Embryonic facial prominence (tissue), 1 donor: Measurements from ENCODE around the gene KRTAP10-2.
"Not testable (repeated sequence)": the region's sequence is repeated elsewhere in the genome, so short reads cannot be mapped to it uniquely, and the experiment has no call there.

Experiments used
- DNase-seq: peaks from one replicate; pipeline ENCODE4 v3.0.0-alpha.2; 2016; ENCODE audit errors: extremely low spot score

KRTAP10-2 gene

GRCh38 chr21:44551340-44551961 is at the start of gene KRTAP10-2:
Gene KRTAP10-2, minus strand, starts transcription at chr21:44551505. Its CDS starts 47 bp downstream, at chr21:44551458.
- no peak for DNase-seq

GRCh38 chr21:44601091-44601490 is 49.8 kb upstream of the KRTAP10-2 start:
- DNase-seq: not testable (repeated sequence)

GRCh38 chr21:44600118-44600978 is 49.0 kb upstream of the KRTAP10-2 start, which contains the start of gene KRTAP10-7:
Gene KRTAP10-7, plus strand, starts transcription at chr21:44600597. Its CDS starts 25 bp downstream, at chr21:44600622.
- not testable (repeated sequence) for DNase-seq

- no peak for DNase-seq
Observed at GRCh38 chr21:44599264-44600029, 48.1 kb upstream of the KRTAP10-2 start.

GRCh38 chr21:44598061-44598460 is 46.8 kb upstream of the KRTAP10-2 start:
- DNase-seq: no peak

GRCh38 chr21:44596068-44596725 is 44.9 kb upstream of the KRTAP10-2 start:
- no peak for DNase-seq

- DNase-seq: no peak
Observed at GRCh38 chr21:44595524-44595923, 44.2 kb upstream of the KRTAP10-2 start.

GRCh38 chr21:44594406-44594916 is 43.2 kb upstream of the KRTAP10-2 start:
- DNase-seq: no peak

- DNase-seq: no peak
Observed at GRCh38 chr21:44593598-44594405, 42.5 kb upstream of the KRTAP10-2 start.

- DNase-seq: no peak
Observed at GRCh38 chr21:44592446-44593311, 41.4 kb upstream of the KRTAP10-2 start, which contains the start of gene KRTAP10-6. Gene KRTAP10-6, minus strand, starts transcription at chr21:44592505. Its CDS starts 21 bp downstream, at chr21:44592484.

GRCh38 chr21:44591801-44592130 is 40.5 kb upstream of the KRTAP10-2 start:
- not testable (repeated sequence) for DNase-seq

GRCh38 chr21:44590897-44591800 is 39.8 kb upstream of the KRTAP10-2 start:
- not testable (repeated sequence) for DNase-seq

- DNase-seq: no peak
Observed at GRCh38 chr21:44590311-44590721, 39.0 kb upstream of the KRTAP10-2 start.

GRCh38 chr21:44589586-44590305 is 38.4 kb upstream of the KRTAP10-2 start:
- no peak for DNase-seq

GRCh38 chr21:44589094-44589493 is 37.8 kb upstream of the KRTAP10-2 start:
- no peak for DNase-seq

GRCh38 chr21:44585892-44586291 is 34.6 kb upstream of the KRTAP10-2 start:
- DNase-seq: no peak

- no peak for DNase-seq
Observed at GRCh38 chr21:44583800-44584147, 32.5 kb upstream of the KRTAP10-2 start.
